Gastroesophageal sphincter (tissue), 4 donors: ENCODE data around the gene PHACTR1. TPM values are rescaled to one million over a fixed set of nuclear protein-coding genes. Genes with fewer than 3 reads are reported as not detected.

ENCODE experiments used
- ATAC-seq: fragments of 150-250 bp; one replicate; pipeline ENCODE4 v1.9.1; 2016; ENCODE audit warnings: mild to moderate bottlenecking, moderate library complexity
- H3K27ac ChIP-seq, 4 donors: fragments of 200-600 bp; sonication (generic) in 3 of 4; 1 replicate in 3 of 4; 2 replicates in 1 of 4; pipeline ENCODE4 v1.5.1; 2016 to 2019
- H3K27me3 ChIP-seq: fragments of 200-600 bp; sonication (generic); one replicate; pipeline ENCODE4 v1.5.1; 2019
- H3K36me3 ChIP-seq, 2 donors: fragments of 200-600 bp; sonication (generic); one replicate each; pipeline ENCODE4 v1.5.1; 2019; ENCODE audit warnings: control low read depth in 1 of 2
- H3K4me1 ChIP-seq, 3 donors: fragments of 200-600 bp; sonication (generic); 1 replicate in 2 of 3; 2 replicates in 1 of 3; pipeline ENCODE4 v1.5.1; 2016 to 2019; ENCODE audit warnings: control low read depth in 2 of 3
- H3K4me3 ChIP-seq, 2 donors: fragments of 200-600 bp; sonication (generic); one replicate each; pipeline ENCODE4 v1.5.1; 2019; ENCODE audit warnings: mild to moderate bottlenecking in 1 of 2, moderate library complexity in 1 of 2
- H3K9me3 ChIP-seq, 3 donors: fragments of 200-600 bp; sonication (generic); one replicate each; pipeline ENCODE4 v1.5.1; 2017 to 2019; ENCODE audit warnings: control low read depth in 2 of 3
- EP300 ChIP-seq: sonication (generic); formaldehyde crosslinking; IDR thresholded peaks from one replicate; pipeline ENCODE4 v1.6.1; 2017; ENCODE audit warnings: antibody characterized with exemption, mild to moderate bottlenecking
- POLR2A ChIP-seq, 2 donors: fragments of 450-650 bp; IDR thresholded peaks; one replicate each; pipeline ENCODE4 v1.6.1; 2017; ENCODE audit warnings: antibody characterized with exemption in 2 of 2, mild to moderate bottlenecking in 2 of 2, moderate library complexity in 1 of 2
- POLR2AphosphoS5 ChIP-seq: sonication (generic); formaldehyde crosslinking; IDR thresholded peaks from one replicate; pipeline ENCODE4 v1.6.1; 2017; ENCODE audit warnings: antibody characterized with exemption
- WGBS, 2 donors: methylation state at CpG; one replicate each; pipeline ENCODE4 v1.1.5; 2018; ENCODE audit warnings: low coverage in 1 of 2; 5-methylcytosine and 5-hydroxymethylcytosine counted together
- total RNA-seq, 4 donors: library from RNA; depleted of rRNA; stranded (reverse); fragments of >200 nt; gene quantifications; one replicate each; pipeline ENCODE4 v1.1.0, GENCODE V29; 2016
- TF ChIP-seq, protein P1 (sequence below), 4 experiments: fragments of 200-600 bp in 2 of 4; fragments of 450-650 bp in 2 of 4; sonication (generic) in 1 of 4; IDR thresholded peaks; one replicate each; pipeline ENCODE4 v1.5.1; 2017 to 2019; ENCODE audit warnings: antibody characterized with exemption in 4 of 4, mild to moderate bottlenecking in 2 of 4, moderate library complexity in 2 of 4

PHACTR1 gene
- total RNA-seq, 4 donors from 2014 or later, result 0.20 to 27.3 (median 2.2) TPM

- peaks cover 10% of the 10 kb centered on the region for H3K27me3 ChIP-seq
- no peaks in the 10 kb centered on the region for H3K4me1 ChIP-seq
- H3K4me3 ChIP-seq, result no peak overlapping the region
- no peaks in the 10 kb centered on the region for H3K9me3 ChIP-seq
- no peak overlapping the region for H3K27ac ChIP-seq
- no peak for TF ChIP-seq POLR2A (IDR thresholded peaks at IDR 0.05)
- TF ChIP-seq, protein P1, sequence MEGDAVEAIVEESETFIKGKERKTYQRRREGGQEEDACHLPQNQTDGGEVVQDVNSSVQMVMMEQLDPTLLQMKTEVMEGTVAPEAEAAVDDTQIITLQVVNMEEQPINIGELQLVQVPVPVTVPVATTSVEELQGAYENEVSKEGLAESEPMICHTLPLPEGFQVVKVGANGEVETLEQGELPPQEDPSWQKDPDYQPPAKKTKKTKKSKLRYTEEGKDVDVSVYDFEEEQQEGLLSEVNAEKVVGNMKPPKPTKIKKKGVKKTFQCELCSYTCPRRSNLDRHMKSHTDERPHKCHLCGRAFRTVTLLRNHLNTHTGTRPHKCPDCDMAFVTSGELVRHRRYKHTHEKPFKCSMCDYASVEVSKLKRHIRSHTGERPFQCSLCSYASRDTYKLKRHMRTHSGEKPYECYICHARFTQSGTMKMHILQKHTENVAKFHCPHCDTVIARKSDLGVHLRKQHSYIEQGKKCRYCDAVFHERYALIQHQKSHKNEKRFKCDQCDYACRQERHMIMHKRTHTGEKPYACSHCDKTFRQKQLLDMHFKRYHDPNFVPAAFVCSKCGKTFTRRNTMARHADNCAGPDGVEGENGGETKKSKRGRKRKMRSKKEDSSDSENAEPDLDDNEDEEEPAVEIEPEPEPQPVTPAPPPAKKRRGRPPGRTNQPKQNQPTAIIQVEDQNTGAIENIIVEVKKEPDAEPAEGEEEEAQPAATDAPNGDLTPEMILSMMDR (IDR thresholded peaks at IDR 0.05), result no peak
- no peak for TF ChIP-seq POLR2AphosphoS5
- no peak for TF ChIP-seq EP300
- ATAC-seq, result no peak
- H3K36me3 ChIP-seq, result no peaks in the 10 kb centered on the region
- 67 to 70% methylated on average over 3 to 4 of the region's 4 CpGs for WGBS, 2 donors
These were observed 89.6 kb downstream of the PHACTR1 start for GRCh38 chr6:12806136-12806535.

DNA sequence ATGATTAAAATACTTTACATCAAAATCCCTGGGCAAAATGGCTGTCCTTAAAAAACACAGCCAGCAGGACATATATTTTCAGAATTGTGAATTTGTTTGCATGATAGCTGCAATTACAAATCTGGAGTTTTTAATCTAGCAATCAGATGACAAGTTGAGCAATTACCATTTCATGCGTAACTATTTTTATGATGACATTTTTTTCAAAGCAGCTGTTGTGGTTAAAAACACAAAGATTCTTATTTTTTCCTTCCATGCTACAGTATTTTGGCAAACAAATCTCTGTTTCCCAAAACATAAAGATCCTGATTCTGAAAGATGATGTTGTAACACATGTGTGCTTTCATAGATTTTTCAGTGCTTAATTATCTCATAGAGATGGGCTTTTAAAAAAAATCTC lies 90.2 kb downstream of the PHACTR1 start:
- Histone ChIP-seq H3K36me3 (no peaks in the 10 kb centered on the region), H3K4me3 (no peak overlapping the region), H3K4me1 (no peaks in the 10 kb centered on the region), H3K27ac (no peak overlapping the region), H3K9me3 (no peaks in the 10 kb centered on the region), H3K27me3 (peaks cover 7% of the 10 kb centered on the region)
- no peak for ATAC-seq
- 64 to 75% methylated on average over 1 of the region's 1 CpG for WGBS, 2 donors
- TF ChIP-seq POLR2A (IDR thresholded peaks at IDR 0.05) (no peak), EP300 (no peak), POLR2AphosphoS5 (no peak)
- TF ChIP-seq, protein P1 (IDR thresholded peaks at IDR 0.05), result no peak

DNA sequence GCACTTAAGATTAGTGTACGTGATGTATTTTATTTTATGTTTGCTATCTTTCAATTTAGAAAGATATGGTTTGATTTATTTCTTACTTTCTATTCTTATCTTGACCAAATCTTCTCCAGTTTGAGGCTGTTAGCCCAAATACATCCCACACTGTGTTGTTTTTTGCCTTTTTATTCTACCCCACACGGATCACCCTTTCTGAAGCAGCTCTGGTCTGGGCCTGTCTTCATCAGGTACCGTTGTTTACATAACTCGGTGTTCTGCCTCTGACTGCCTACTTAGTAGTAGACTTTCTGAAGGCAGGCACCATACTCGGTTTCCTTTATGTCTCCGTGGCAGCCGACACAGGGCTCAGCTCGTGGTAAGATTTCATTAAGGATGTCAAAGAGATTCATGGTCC lies 95.0 kb downstream of the PHACTR1 start:
- no peaks in the 10 kb centered on the region for H3K9me3 ChIP-seq
- H3K4me3 ChIP-seq, result no peak overlapping the region
- no peak overlapping the region for H3K27ac ChIP-seq
- TF ChIP-seq POLR2A (IDR thresholded peaks at IDR 0.05) (no peak), POLR2AphosphoS5 (no peak), EP300 (no peak)
- TF ChIP-seq, protein P1 (IDR thresholded peaks at IDR 0.05), result no peak
- no peaks in the 10 kb centered on the region for H3K27me3 ChIP-seq
- no peak for ATAC-seq
- H3K4me1 ChIP-seq, result no peaks in the 10 kb centered on the region
- WGBS, 2 donors, result 72 to 77% methylated on average over 8 of the region's 8 CpGs
- no peaks in the 10 kb centered on the region for H3K36me3 ChIP-seq

GRCh38 chr6:12813321-12813720 lies 96.8 kb downstream of the PHACTR1 start:
- Histone ChIP-seq H3K4me3 (no peak overlapping the region), H3K36me3 (no peaks in the 10 kb centered on the region), H3K4me1 (no peaks in the 10 kb centered on the region), H3K9me3 (no peaks in the 10 kb centered on the region), H3K27me3 (no peaks in the 10 kb centered on the region), H3K27ac (no peak overlapping the region)
- no peak for ATAC-seq
- 100% methylated on average over 1 of the region's 2 CpGs; no CpG with 5 or more reads in 1 of the 2 donors for WGBS, 2 donors
- TF ChIP-seq, protein P1 (IDR thresholded peaks at IDR 0.05), result no peak
- no peak for TF ChIP-seq POLR2A (IDR thresholded peaks at IDR 0.05)

GRCh38 chr6:12814015-12814414 lies 97.4 kb downstream of the PHACTR1 start:
- Histone ChIP-seq H3K27ac (no peak overlapping the region), H3K4me3 (no peak overlapping the region), H3K36me3 (no peaks in the 10 kb centered on the region), H3K4me1 (no peaks in the 10 kb centered on the region), H3K9me3 (no peaks in the 10 kb centered on the region), H3K27me3 (no peaks in the 10 kb centered on the region)
- no peak for TF ChIP-seq EP300
- TF ChIP-seq, protein P1 (IDR thresholded peaks at IDR 0.05), result no peak
- no peak for TF ChIP-seq POLR2A (IDR thresholded peaks at IDR 0.05)
- no peak for TF ChIP-seq POLR2AphosphoS5
- WGBS, 2 donors, result 86 to 100% methylated on average over 1 to 2 of the region's 2 CpGs
- no peak for ATAC-seq
